NCI-H1092 treated with DMSO at 0.1 percent for 48 hours (cell line): ENCODE data around the gene SLC1A3.

Experiments
- DNase-seq: peaks from one replicate; lab custom pipeline; 2025; lab: John Stamatoyannopoulos, UW

The SLC1A3 gene

GRCh38 chr5:36655161-36655560 lies 48.8 kb downstream of the SLC1A3 start:
- no peak for DNase-seq

- no peak for DNase-seq
Observed at GRCh38 chr5:36656556-36656955, 50.1 kb downstream of the SLC1A3 start.

GRCh38 chr5:36657563-36657995 lies 51.2 kb downstream of the SLC1A3 start:
- DNase-seq: no peak

- DNase-seq: no peak
Observed at GRCh38 chr5:36658038-36658756, 51.8 kb downstream of the SLC1A3 start.

GRCh38 chr5:36659411-36659810 lies 53.0 kb downstream of the SLC1A3 start:
- no peak for DNase-seq

- no peak for DNase-seq
Observed at GRCh38 chr5:36660397-36661049, 54.1 kb downstream of the SLC1A3 start.

GRCh38 chr5:36661456-36662220 lies 55.2 kb downstream of the SLC1A3 start:
- no peak for DNase-seq

GRCh38 chr5:36662291-36662851 lies 56.0 kb downstream of the SLC1A3 start:
- no peak for DNase-seq

GRCh38 chr5:36664766-36665165 lies 58.4 kb downstream of the SLC1A3 start:
- no peak for DNase-seq

- DNase-seq: no peak
Observed at GRCh38 chr5:36665628-36666027, 59.2 kb downstream of the SLC1A3 start.

GRCh38 chr5:36666274-36666673 lies 59.9 kb downstream of the SLC1A3 start:
- no peak for DNase-seq

- DNase-seq: no peak
Observed at GRCh38 chr5:36666986-36667385, 60.6 kb downstream of the SLC1A3 start.

- no peak for DNase-seq
Observed at GRCh38 chr5:36667824-36668223, 61.4 kb downstream of the SLC1A3 start.

GRCh38 chr5:36669015-36669651 lies 62.7 kb downstream of the SLC1A3 start:
- DNase-seq: no peak

GRCh38 chr5:36670548-36670947 lies 64.1 kb downstream of the SLC1A3 start:
- no peak for DNase-seq

- no peak for DNase-seq
Observed at GRCh38 chr5:36675282-36675681, 68.9 kb downstream of the SLC1A3 start.

GRCh38 chr5:36679221-36679989 lies 73.0 kb downstream of the SLC1A3 start:
- DNase-seq: no peak

GRCh38 chr5:36680066-36680465 lies 73.7 kb downstream of the SLC1A3 start:
- no peak for DNase-seq

- DNase-seq: no peak
Observed at GRCh38 chr5:36681711-36682110, 75.3 kb downstream of the SLC1A3 start.

- no peak for DNase-seq
Observed at GRCh38 chr5:36682499-36682898, 76.1 kb downstream of the SLC1A3 start.

- no peak for DNase-seq
Observed at GRCh38 chr5:36683821-36684434, 77.5 kb downstream of the SLC1A3 start.
